ENCODE results near the gene RAB7B. TPM values are rescaled to one million over a fixed set of nuclear protein-coding genes. Genes with fewer than 3 reads are reported as not detected.
A peak's percentile ranks its signal among the peaks of the same experiment; 100 is the strongest.

RAB7B gene
- total and polyA plus RNA-seq, 2 of the 13 experiments (the other 11 are each of a cell fraction or from before 2014, with no cell fraction given): 0.05 to 0.46 TPM

DNA sequence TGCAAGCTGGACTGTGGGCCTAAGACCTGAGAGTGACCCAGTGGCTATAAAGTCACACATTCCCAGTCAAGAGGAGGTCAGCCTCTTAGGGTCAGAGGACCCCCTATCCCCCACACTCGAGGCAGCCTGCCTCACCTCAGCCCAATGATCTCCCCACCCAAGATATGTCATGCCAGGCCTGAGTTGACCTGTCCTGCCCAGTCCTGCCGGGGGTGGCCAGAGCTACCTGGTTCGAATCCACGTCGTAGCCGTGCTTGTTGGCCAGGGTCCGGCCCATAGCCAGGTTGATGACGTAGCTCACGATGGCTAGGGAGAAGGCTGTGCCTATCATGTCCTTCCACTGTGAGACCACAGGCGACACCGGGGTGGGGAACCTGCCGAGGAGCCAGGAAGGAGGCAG, 75.5 kb downstream of the RAB7B start:
- no peak overlapping the region for H3K9ac ChIP-seq (ENCODE audit: insufficient read depth, low read depth, low read length)
- H3K4me1 ChIP-seq (ENCODE audit: insufficient read depth, low read length): peaks cover 4% of the 10 kb centered on the region; the same call in 1 of the 2 replicates
- no peak for FAIRE-seq
- no peak overlapping the region for H3K27ac ChIP-seq (ENCODE audit: extremely low read length, insufficient read depth, low read length)
- H3K4me3 ChIP-seq (replicated peaks in 1 of 3; ENCODE audit: insufficient read depth in 1 of 3, low read depth in 2 of 3, low read length in 3 of 3): no peak overlapping the region
- no peak for ATAC-seq
- H2AFZ ChIP-seq (ENCODE audit: low read length): no peak overlapping the region
- no TSS peak for BruUV-seq (replicated peaks)
- H3K36me3 ChIP-seq (replicated peaks in 1 of 2; ENCODE audit: control insufficient read depth in 1 of 2, insufficient read depth in 2 of 2, low read length in 2 of 2): no peaks in the 10 kb centered on the region
- in situ Hi-C loops (cut with HindIII; ENCODE audit: extremely low pct_ligation_motif_present, low pct_unique_long_range_greater_than_20kb): loop anchor here (5.0 kb wide), 1 partner anchor 40 kb away; no protein-coding TSS in a partner anchor
- ChIA-PET POLR2A (no interaction called here), CTCF (ENCODE audit: low intra/inter-chr PET ratio, low total read pairs) (no interaction called here)
- 40% methylated on average over 3 of the region's 12 CpGs for WGBS (ENCODE audit: low lambda C conversion rate)
- no peak overlapping the region for H3K4me2 ChIP-seq (ENCODE audit: low read depth, low read length)
- no peaks in the 10 kb centered on the region for H3K79me2 ChIP-seq (ENCODE audit: insufficient read depth, low read length)
- intact Hi-C loops (cut with micrococcal nuclease; ENCODE audit: unreplicated experiment): no loop called here
- H4K20me1 ChIP-seq (ENCODE audit: insufficient read depth, low read length): no peaks in the 10 kb centered on the region
- no peak for DNase-seq (ENCODE audit: low spot score)
- TF ChIP-seq, protein P1, sequence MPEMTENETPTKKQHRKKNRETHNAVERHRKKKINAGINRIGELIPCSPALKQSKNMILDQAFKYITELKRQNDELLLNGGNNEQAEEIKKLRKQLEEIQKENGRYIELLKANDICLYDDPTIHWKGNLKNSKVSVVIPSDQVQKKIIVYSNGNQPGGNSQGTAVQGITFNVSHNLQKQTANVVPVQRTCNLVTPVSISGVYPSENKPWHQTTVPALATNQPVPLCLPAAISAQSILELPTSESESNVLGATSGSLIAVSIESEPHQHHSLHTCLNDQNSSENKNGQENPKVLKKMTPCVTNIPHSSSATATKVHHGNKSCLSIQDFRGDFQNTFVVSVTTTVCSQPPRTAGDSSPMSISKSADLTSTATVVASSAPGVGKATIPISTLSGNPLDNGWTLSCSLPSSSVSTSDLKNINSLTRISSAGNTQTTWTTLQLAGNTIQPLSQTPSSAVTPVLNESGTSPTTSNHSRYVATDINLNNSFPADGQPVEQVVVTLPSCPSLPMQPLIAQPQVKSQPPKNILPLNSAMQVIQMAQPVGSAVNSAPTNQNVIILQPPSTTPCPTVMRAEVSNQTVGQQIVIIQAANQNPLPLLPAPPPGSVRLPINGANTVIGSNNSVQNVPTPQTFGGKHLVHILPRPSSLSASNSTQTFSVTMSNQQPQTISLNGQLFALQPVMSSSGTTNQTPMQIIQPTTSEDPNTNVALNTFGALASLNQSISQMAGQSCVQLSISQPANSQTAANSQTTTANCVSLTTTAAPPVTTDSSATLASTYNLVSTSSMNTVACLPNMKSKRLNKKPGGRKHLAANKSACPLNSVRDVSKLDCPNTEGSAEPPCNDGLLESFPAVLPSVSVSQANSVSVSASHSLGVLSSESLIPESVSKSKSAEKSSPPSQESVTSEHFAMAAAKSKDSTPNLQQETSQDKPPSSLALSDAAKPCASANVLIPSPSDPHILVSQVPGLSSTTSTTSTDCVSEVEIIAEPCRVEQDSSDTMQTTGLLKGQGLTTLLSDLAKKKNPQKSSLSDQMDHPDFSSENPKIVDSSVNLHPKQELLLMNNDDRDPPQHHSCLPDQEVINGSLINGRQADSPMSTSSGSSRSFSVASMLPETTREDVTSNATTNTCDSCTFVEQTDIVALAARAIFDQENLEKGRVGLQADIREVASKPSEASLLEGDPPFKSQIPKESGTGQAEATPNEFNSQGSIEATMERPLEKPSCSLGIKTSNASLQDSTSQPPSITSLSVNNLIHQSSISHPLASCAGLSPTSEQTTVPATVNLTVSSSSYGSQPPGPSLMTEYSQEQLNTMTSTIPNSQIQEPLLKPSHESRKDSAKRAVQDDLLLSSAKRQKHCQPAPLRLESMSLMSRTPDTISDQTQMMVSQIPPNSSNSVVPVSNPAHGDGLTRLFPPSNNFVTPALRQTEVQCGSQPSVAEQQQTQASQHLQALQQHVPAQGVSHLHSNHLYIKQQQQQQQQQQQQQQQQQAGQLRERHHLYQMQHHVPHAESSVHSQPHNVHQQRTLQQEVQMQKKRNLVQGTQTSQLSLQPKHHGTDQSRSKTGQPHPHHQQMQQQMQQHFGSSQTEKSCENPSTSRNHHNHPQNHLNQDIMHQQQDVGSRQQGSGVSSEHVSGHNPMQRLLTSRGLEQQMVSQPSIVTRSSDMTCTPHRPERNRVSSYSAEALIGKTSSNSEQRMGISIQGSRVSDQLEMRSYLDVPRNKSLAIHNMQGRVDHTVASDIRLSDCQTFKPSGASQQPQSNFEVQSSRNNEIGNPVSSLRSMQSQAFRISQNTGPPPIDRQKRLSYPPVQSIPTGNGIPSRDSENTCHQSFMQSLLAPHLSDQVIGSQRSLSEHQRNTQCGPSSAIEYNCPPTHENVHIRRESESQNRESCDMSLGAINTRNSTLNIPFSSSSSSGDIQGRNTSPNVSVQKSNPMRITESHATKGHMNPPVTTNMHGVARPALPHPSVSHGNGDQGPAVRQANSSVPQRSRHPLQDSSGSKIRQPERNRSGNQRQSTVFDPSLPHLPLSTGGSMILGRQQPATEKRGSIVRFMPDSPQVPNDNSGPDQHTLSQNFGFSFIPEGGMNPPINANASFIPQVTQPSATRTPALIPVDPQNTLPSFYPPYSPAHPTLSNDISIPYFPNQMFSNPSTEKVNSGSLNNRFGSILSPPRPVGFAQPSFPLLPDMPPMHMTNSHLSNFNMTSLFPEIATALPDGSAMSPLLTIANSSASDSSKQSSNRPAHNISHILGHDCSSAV (CRISPR knock-in tag; IDR thresholded peaks at IDR 0.05; ENCODE audit: borderline replicate concordance): no peak
- TF ChIP-seq CREB1 (IDR thresholded peaks at IDR 0.05) (peak; percentile 31; the same call in 1 of the 2 replicates), CREB1 (CRISPR knock-in tag; IDR thresholded peaks at IDR 0.05) (no peak)
- peaks cover 5 to 35% of the 10 kb centered on the region in 2 experiments; a peak in 3 of 5 replicates for H3K27me3 ChIP-seq (ENCODE audit: control insufficient read depth in 1 of 2, insufficient read depth in 2 of 2, low read length in 2 of 2)
- no peaks in the 10 kb centered on the region for H3K9me3 ChIP-seq (ENCODE audit: low read length)
